ENCODE data around the gene SCIN.
"Not testable (repeated sequence)": the region's sequence is repeated elsewhere in the genome, so short reads cannot be mapped to it uniquely, and the experiment has no call there.

Gene SCIN

GRCh38 chr7:12650080-12650479 is 79.6 kb downstream of the SCIN start:
- no peak for DNase-seq

DNA sequence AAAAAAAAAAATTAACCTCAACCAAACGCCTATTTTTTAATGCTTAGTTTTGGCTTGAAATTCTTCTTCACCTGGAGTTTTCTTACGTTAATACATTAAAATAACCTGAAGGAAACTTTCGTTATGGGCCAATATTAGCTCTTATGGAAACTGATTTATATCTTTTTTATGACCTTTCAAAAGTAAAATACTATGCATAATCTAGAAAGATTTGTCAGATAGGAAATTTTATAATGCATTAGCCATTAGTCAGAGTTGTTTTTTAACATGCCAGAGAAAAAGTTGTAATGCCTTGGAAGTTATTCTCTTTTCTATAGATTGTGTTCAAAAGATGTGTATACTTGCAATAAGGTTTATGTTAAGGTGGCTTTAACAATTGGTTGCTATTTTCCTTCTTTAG is 82.6 kb downstream of the SCIN start:
- DNase-seq = no peak

DNA sequence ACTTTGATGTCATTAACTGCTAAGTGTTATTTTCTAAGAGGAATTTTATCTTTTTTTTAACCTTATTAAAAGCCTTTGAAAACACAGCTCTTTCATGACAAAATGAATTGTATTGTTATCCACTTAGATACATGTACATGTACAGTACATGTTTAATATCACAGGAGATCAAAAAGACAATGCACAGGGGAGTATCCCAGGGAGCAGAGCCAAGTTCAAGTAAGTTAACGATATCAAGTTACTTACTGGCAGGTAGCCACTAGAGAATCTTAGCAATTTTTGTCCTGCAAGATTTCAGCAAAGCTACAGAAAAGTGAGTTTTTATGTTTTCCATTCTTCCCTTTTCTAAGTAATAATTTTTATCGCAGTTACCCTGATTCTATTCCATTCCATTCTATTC is 83.0 kb downstream of the SCIN start:
- DNase-seq = no peak

DNA sequence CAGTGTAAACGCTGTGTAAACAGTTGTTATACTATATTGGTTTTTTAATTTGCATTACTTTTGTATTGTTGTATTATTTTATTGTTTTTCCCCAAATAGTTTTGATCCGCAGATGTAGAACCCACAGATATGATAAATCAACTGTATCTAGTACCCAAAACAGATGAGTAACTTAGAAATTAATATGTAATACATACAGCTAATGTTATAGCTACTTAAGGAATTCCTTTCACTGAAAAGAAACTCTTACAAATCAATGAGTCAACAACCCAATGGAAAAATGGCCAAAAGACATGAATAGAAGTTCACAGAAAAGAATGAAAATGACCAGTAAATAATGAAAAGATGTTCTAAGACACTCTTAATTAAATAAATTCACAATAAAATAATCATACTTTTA is 84.6 kb downstream of the SCIN start:
- no peak for DNase-seq

GRCh38 chr7:12660423-12660822 is 89.9 kb downstream of the SCIN start:
- not testable (repeated sequence) for DNase-seq

GRCh38 chr7:12660986-12661385 is 90.5 kb downstream of the SCIN start:
- DNase-seq = not testable (repeated sequence)

DNA sequence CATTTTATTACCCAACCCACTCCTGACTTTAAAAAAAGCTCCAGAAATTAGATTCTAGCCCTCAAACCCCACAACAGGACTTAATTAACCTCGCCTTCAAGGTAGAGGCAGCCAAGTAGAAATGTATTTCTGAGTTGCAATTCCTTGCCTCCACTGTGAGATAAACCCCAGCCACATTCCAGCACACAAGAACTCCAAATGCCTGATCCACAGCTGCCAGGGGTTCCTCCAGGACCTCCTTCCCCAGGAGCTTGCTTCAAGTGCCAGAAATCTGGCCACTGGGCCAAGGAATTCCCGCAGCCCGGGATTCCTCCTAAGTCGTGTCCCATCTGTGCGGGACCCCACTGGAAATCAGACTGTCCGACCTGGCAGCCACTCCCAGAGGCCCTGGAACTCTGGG is 91.1 kb downstream of the SCIN start:
- no peak for DNase-seq

DNA sequence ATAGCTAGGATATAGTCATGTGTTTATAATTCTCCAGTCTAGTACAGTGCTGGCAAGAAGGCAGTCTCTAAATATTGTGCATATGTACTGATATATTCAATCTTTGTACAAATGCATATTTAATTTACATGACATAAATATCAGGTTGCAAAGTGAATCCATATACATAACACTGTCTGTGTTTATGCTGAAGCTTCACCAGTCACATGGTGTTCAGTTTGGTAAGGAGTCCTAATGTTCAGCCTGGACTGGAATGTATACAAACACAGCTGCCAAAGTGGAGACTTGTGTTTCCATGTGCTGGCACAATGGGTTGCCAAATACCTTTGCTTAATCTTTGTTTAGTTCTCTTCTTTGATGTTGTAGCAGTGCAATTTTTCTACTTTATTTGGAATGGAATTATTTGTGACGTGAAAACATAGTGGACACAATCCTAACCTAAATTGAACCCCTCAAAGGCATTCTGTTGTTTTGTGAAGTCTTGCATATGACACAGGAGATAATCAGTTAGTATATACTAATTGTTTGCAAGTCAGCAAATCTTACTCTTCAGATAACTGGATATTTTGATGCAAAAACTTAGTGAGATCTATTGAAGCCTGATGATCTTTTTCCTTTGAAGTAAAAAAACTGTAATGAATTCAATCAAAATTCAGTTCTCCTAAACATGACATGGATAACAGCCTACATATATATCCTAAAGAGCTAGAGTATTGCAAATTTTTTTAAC is 99.6 kb downstream of the SCIN start:
- no peak for DNase-seq

DNA sequence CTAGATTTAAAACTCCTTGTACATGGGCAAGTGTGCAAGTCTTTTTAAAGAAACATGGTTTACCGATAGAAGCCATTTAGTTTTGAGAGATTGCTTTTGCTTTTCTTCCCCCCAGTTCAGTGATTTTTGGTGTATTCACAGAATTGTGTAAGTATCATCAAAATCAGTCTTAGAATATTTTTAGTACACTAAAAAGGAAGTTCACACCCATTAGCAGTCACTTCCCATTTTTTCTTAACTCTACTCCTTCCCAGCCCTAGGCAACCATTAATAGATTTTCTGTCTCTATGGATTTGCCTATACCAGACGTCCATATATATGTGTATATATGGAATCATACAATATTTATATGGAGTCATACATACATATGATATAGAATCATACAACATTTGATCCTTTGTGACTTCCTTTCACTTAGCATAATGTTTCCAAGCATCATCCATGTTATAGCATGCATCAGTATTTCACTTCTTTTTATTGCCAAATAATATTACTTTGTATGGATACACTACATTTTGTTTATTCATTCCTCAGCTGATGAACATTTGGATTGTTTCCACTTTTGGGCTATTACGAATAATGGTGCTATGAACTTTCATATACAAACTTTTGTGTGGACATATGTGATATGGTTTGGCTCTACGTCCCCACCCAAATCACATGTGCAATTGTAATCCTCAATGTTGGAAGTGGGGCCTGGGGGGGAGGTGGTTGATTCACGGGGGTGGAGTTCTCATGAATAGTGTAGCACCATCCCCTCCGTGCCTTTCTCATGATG is 100.4 kb downstream of the SCIN start:
- no peak for DNase-seq

- DNase-seq = not testable (repeated sequence)
Measured at GRCh38 chr7:12673436-12673835, 102.9 kb downstream of the SCIN start.

DNA sequence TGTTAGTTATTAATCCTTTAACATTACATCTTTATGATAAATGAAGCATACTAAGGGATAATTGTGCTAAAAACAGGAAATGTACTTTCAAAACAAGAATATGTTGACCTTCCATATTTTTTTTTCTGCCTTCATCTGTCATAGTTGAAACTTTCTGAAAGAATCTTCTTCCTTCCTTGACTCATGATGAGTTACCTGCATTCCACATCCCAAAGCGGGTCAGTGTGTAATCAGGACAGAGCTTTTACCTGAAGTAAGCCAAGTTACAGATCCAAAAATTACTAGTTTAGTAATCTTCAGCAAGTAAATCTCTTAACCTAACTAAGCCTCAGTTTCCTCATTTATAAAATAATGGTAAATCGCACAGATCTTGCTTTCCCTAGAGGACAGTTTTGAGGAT is 103.5 kb downstream of the SCIN start:
- DNase-seq = no peak

- peak; percentile 27 for DNase-seq
Measured at GRCh38 chr7:12674861-12675260, 104.3 kb downstream of the SCIN start.

GRCh38 chr7:12683678-12684585 is 113.4 kb downstream of the SCIN start:
- no peak for DNase-seq

- DNase-seq = no peak
Measured at GRCh38 chr7:12684733-12685132, 114.2 kb downstream of the SCIN start.

- peak; percentile 7 for DNase-seq
Measured at GRCh38 chr7:12685550-12685949, 115.0 kb downstream of the SCIN start.

DNA sequence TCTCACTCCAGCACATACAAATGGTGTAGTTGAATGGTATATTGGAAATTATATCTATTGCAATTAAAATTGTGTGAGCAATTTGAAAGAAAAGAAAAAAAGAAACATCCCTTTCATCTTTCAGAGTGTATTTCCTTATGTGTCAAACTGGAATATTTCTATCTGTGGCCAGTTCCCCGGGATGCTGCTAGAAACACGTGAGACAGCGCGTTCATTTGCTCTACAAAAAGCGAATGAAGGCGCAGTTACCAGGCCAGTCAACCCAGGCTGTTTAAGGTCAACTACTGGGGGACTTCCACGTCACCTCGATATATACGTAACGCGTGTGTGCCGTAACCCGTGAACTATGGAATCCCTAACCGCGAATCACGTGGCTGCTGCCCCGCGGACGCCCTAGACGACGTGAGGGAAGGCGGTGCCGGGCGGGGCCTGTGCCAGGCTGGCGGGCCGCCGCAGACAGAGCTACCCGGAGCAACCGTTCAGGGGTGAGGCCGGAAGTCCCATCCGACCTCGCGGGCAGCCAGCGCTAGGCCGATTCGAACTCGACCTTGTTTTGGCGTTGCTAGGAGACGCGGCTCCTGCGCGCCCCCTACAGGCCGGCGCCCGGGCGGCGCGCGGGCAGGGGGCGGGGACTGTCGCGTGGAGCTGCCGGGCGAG is 115.8 kb downstream of the SCIN start:
- peak; percentile 95 for DNase-seq

DNA sequence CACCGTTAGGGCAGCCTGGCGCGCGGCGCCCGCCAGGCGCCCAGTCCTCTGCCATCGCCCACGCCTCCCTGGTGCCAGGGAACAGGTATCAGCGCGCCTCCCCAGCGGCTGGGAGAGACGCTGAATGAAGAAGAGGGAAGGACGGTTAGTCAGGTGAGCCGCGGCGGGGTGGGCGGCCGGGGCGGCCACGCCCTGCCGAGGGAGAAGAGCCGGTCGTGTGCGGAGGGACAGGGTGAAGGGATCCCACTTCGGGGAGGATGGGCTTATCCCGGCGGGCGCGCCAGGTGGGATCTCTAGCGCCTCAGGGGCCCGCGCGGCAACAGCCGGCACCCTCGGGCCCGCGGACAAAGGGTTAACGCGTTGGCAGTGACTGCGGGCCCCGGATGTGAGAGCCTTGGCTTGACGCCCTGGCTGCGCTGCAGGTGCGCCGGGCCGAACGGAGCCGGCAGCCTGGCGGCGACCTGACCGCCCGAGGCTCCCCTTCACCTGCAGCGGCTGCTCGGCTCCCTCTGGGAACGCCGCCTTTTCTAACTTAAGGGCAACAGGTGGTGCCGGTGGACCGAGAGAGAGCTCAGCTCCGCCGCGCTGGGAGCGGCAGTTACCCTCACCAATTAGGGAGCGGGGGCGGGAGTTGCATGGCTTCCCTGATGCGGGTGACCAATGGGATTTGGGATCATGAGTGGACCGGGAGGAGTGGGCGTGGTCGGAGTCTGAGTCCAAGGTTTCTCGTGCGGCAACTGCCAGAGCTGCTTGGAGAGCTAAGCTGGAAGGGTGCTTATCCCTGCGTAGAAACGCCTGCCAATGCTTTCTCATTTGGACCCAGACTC is 116.6 kb downstream of the SCIN start, which contains the start of gene ARL4A:
TSS of gene ARL4A (plus strand) at position 743 of the 827 bp plus-strand sequence. CDS start 622 bp downstream, outside the sequence.
- DNase-seq = peak; percentile 97

GRCh38 chr7:12687718-12688171 is 117.2 kb downstream of the SCIN start:
- no peak for DNase-seq

DNA sequence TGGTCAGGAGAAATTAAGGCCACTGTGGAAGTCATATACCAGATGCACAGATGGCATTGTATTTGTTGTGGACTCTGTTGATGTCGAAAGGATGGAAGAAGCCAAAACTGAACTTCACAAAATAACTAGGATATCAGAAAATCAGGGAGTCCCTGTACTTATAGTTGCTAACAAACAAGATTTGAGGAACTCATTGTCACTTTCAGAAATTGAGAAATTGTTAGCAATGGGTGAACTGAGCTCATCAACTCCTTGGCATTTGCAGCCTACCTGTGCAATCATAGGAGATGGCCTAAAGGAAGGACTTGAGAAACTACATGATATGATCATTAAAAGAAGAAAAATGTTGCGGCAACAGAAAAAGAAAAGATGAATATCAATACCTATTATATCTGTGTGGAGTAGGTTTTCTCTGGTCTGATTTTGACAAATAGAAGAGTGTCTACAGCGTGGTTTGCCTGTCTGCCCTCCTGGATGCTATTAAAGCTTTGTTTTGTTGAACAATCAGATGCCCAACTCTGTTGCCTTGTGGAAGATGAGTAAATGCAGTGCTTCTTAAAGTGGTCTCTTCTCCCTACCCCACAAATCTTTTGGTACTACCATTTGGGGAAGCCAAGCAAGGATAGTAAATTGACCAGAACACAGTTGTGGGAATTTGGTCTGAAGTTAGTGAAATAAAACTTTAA is 118.1 kb downstream of the SCIN start:
- not testable (repeated sequence) for DNase-seq

DNA sequence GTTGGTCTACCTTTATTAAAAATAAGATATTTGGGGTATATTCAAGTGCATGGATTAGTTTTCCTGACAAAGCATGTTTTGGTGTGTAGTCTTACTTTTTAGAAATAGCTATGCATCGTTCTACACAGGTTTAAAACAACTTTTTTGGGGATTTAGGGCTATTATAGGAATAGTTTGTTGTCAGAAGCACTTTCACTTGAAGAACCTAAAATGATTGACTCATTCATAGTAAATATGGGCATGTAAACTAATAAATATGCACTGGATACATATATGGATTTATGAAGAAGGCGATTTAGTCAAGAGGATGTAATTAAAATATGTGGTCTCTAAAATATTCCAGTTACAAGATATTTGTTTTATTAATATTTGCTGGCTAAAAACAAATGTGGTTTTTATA is 118.9 kb downstream of the SCIN start:
- no peak for DNase-seq

Measured in stimulated activated CD4-positive, alpha-beta T cell treated with anti-CD3 and anti-CD28 coated beads, Interleukin-15, amount 100 ng/mL, for 24 hours (primary cell).